Ishikawa (cell line): ENCODE data around the gene CFAP20DC.

ENCODE experiments used
- CEBPB ChIP-seq: IDR thresholded peaks from 2 replicates; pipeline ENCODE4 v1.6.1; 2012
- CREB1 ChIP-seq: IDR thresholded peaks from 2 replicates; pipeline ENCODE4 v1.6.1; 2012; ENCODE audit warnings: low read depth
- EGR1 ChIP-seq: IDR thresholded peaks from 2 replicates; pipeline ENCODE4 v1.6.1; 2012
- EP300 ChIP-seq: IDR thresholded peaks from 2 replicates; pipeline ENCODE4 v1.6.1; 2012; ENCODE audit warnings: borderline replicate concordance
- FOXM1 ChIP-seq: IDR thresholded peaks from 2 replicates; pipeline ENCODE4 v1.6.1; 2012; ENCODE audit warnings: low read depth, borderline replicate concordance
- MAX ChIP-seq: IDR thresholded peaks from 2 replicates; pipeline ENCODE4 v1.6.1; 2012
- NFIC ChIP-seq: IDR thresholded peaks from 2 replicates; pipeline ENCODE4 v1.6.1; 2012
- RAD21 ChIP-seq: IDR thresholded peaks from 2 replicates; pipeline ENCODE4 v1.6.1; 2012; ENCODE audit warnings: low read depth
- REST ChIP-seq: IDR thresholded peaks from 2 replicates; pipeline ENCODE4 v1.6.1; 2012; ENCODE audit warnings: low read depth, mild to moderate bottlenecking
- TAF1 ChIP-seq: IDR thresholded peaks from 2 replicates; pipeline ENCODE4 v1.6.1; 2012; ENCODE audit warnings: low read depth, mild to moderate bottlenecking
- TCF12 ChIP-seq: IDR thresholded peaks from 2 replicates; pipeline ENCODE4 v1.6.1; 2012; ENCODE audit warnings: low read depth
- TEAD4 ChIP-seq: IDR thresholded peaks from 2 replicates; pipeline ENCODE4 v1.6.1; 2012
- USF1 ChIP-seq: IDR thresholded peaks from 2 replicates; pipeline ENCODE4 v1.6.1; 2012
- YY1 ChIP-seq: IDR thresholded peaks from 2 replicates; pipeline ENCODE4 v1.6.1; 2012; ENCODE audit warnings: low read depth
- ZBTB7A ChIP-seq: IDR thresholded peaks from 2 replicates; pipeline ENCODE4 v1.6.1; 2012; ENCODE audit warnings: low read depth

Gene CFAP20DC

GRCh38 chr3:58793938-58794337, 255.9 kb downstream of the CFAP20DC start:
- TF ChIP-seq USF1 (no peak), MAX (no peak), REST (no peak), EP300 (no peak), CEBPB (no peak)

- TF ChIP-seq TEAD4 = no peak
- no peak for TF ChIP-seq TCF12
- TF ChIP-seq YY1 = no peak
- no peak for TF ChIP-seq FOXM1
- TF ChIP-seq USF1 = no peak
- TF ChIP-seq CREB1 = no peak
- no peak for TF ChIP-seq NFIC
- TF ChIP-seq MAX = no peak
- TF ChIP-seq EGR1 = no peak
- no peak for TF ChIP-seq CEBPB
- no peak for TF ChIP-seq EP300
- TF ChIP-seq REST = no peak
Observed at GRCh38 chr3:58792921-58793451, 256.8 kb downstream of the CFAP20DC start.

- TF ChIP-seq USF1 = no peak
- TF ChIP-seq MAX = no peak
- no peak for TF ChIP-seq ZBTB7A
Observed at GRCh38 chr3:58789385-58789784, 260.4 kb downstream of the CFAP20DC start.

GRCh38 chr3:58784888-58785287, 264.9 kb downstream of the CFAP20DC start:
- TF ChIP-seq ZBTB7A (no peak), TAF1 (no peak), USF1 (no peak), RAD21 (no peak), EP300 (no peak), CEBPB (no peak), EGR1 (no peak), TCF12 (no peak), TEAD4 (no peak)

GRCh38 chr3:58784425-58784824, 265.4 kb downstream of the CFAP20DC start:
- TF ChIP-seq TCF12 = no peak
- no peak for TF ChIP-seq NFIC
- no peak for TF ChIP-seq EP300
- no peak for TF ChIP-seq REST
- TF ChIP-seq FOXM1 = no peak
- TF ChIP-seq TAF1 = no peak
- TF ChIP-seq USF1 = no peak
- TF ChIP-seq ZBTB7A = no peak
- no peak for TF ChIP-seq RAD21
- TF ChIP-seq EGR1 = no peak
- no peak for TF ChIP-seq CEBPB
- TF ChIP-seq YY1 = no peak
- TF ChIP-seq TEAD4 = no peak
- TF ChIP-seq MAX = no peak
- TF ChIP-seq CREB1 = no peak
